HepG2 (cell line): ENCODE results near the gene MAPK9. TPM values are rescaled to one million over a fixed set of nuclear protein-coding genes. Genes with fewer than 3 reads are reported as not detected.

Experiments used
- ATF2 ChIP-seq: sonication (generic); formaldehyde crosslinking; IDR thresholded peaks from 2 replicates; pipeline ENCODE4 v1.4.0; 2020; ENCODE audit warnings: missing genetic modification reagents
- BRF2 ChIP-seq: sonication (generic); formaldehyde crosslinking; IDR thresholded peaks from 2 replicates; pipeline ENCODE4 v1.8.1; 2022; ENCODE audit warnings: mild to moderate bottlenecking, missing genetic modification reagents
- MTA3 ChIP-seq: sonication (generic); formaldehyde crosslinking; IDR thresholded peaks from 2 replicates; pipeline ENCODE4 v1.4.0; 2020; ENCODE audit warnings: missing genetic modification reagents
- SOX13 ChIP-seq, 3 experiments: fragments of 450-650 bp in 1 of 3; sonication (generic) in 1 of 3; formaldehyde crosslinking in 1 of 3; IDR thresholded peaks in 2 of 3; conservative IDR thresholded peaks in 1 of 3; 2 replicates each; pipeline versions ENCODE4 v1.5.0 to v1.6.1; 2016 to 2020; ENCODE audit warnings: antibody characterized with exemption in 1 of 3, mild to moderate bottlenecking in 1 of 3, missing compliant biosample characterization in 1 of 3, missing genetic modification reagents in 1 of 3, moderate library complexity in 1 of 3
- TRAFD1 ChIP-seq: sonication (generic); formaldehyde crosslinking; IDR thresholded peaks from 2 replicates; pipeline ENCODE4 v1.5.1; 2020; ENCODE audit warnings: missing genetic modification reagents, mild to moderate bottlenecking, borderline replicate concordance
- ZNF251 ChIP-seq: sonication (generic); formaldehyde crosslinking; IDR thresholded peaks from 2 replicates; pipeline ENCODE4 v1.9.0; 2021; ENCODE audit warnings: mild to moderate bottlenecking, missing genetic modification reagents
- ZNF609 ChIP-seq: sonication (generic); formaldehyde crosslinking; IDR thresholded peaks from 2 replicates; pipeline ENCODE4 v1.4.0; 2020; ENCODE audit warnings: mild to moderate bottlenecking, missing genetic modification reagents, borderline replicate concordance
- ZNF788 ChIP-seq: sonication (generic); formaldehyde crosslinking; IDR thresholded peaks from 2 replicates; pipeline ENCODE4 v1.5.0; 2020; ENCODE audit warnings: mild to moderate bottlenecking, missing genetic modification reagents, borderline replicate concordance
- polyA plus RNA-seq, 8 experiments: library from polyadenylated mRNA; depleted of rRNA in 3 of 8; stranded (reverse) in 7 of 8; unstranded in 1 of 8; fragments of >200 nt; fragmentation: Illumina TruSeq in 4 of 8; extraction: Trizol in 4 of 8; gene quantifications; 2 replicates each; pipeline versions ENCODE4 v1.2.1 to v1.2.3, GENCODE V29; 2011 to 2016; ENCODE audit warnings: low read depth in 4 of 8, missing spikeins in 1 of 8, mixed read lengths in 1 of 8; ENCODE audit not compliant: insufficient read depth in 1 of 8
- total RNA-seq, 5 experiments: library from RNA; depleted of rRNA; stranded (reverse); fragments of >200 nt; fragmentation: Illumina TruSeq; extraction: Trizol; gene quantifications; 2 replicates each; pipeline ENCODE4 v1.2.3, GENCODE V29; 2016; ENCODE audit warnings: low read depth in 1 of 5

Gene MAPK9
- total and polyA plus RNA-seq, 2 of the 13 experiments (the other 11 are each of a cell fraction or from before 2014, with no cell fraction given), result 30.1 to 56.1 TPM

- no peak for TF ChIP-seq ZNF609
- TF ChIP-seq ATF2 (CRISPR knock-in tag), result no peak
- no peak for TF ChIP-seq TRAFD1 (CRISPR knock-in tag)
- TF ChIP-seq ZNF788 (CRISPR knock-in tag), result no peak
- TF ChIP-seq MTA3 (CRISPR knock-in tag), result no peak
- no peak for TF ChIP-seq ZNF251
- TF ChIP-seq BRF2 (CRISPR knock-in tag), result no peak
- no peak for TF ChIP-seq SOX13 (IDR thresholded peaks at IDR 0.05)
- no peak for TF ChIP-seq SOX13 (CRISPR knock-in tag; conservative IDR thresholded peaks at IDR 0.05 in 1 of 2, IDR thresholded peaks at IDR 0.05 in 1 of 2)
Observed at GRCh38 chr5:180205916-180206315, 86.0 kb downstream of the MAPK9 start (continued).
